NB4 (cell line): Measurements from ENCODE around the gene CD300E.

Experiments
- DNase-seq: peaks from one replicate; pipeline ENCODE4 v3.0.0; 2010; ENCODE audit warnings: low read depth
- H3K4me3 ChIP-seq: one replicate; pipeline ENCODE4 v1.5.1; 2011; ENCODE audit warnings: mild to moderate bottlenecking, low read depth, low read length, moderate library complexity
- MAX ChIP-seq: IDR thresholded peaks from 2 replicates; pipeline ENCODE4 v1.6.1; 2011; ENCODE audit warnings: low read depth, low read length
- MYC ChIP-seq: IDR thresholded peaks from 2 replicates; pipeline ENCODE4 v1.6.1; 2011; ENCODE audit warnings: low read depth, low read length
- POLR2A ChIP-seq: IDR thresholded peaks from 2 replicates; pipeline ENCODE4 v1.6.1; 2011; ENCODE audit warnings: mild to moderate bottlenecking; ENCODE audit not compliant: insufficient read length; ENCODE audit errors: extremely low read depth
- TF ChIP-seq, protein P1 (sequence below): IDR thresholded peaks from one replicate; pipeline ENCODE4 v1.5.1; 2012; ENCODE audit warnings: low read depth, low read length

CD300E gene

GRCh38 chr17:74603037-74603635 lies 20.4 kb downstream of the CD300E start:
- TF ChIP-seq MYC (no peak), MAX (no peak), POLR2A (no peak)
- TF ChIP-seq, protein P1, sequence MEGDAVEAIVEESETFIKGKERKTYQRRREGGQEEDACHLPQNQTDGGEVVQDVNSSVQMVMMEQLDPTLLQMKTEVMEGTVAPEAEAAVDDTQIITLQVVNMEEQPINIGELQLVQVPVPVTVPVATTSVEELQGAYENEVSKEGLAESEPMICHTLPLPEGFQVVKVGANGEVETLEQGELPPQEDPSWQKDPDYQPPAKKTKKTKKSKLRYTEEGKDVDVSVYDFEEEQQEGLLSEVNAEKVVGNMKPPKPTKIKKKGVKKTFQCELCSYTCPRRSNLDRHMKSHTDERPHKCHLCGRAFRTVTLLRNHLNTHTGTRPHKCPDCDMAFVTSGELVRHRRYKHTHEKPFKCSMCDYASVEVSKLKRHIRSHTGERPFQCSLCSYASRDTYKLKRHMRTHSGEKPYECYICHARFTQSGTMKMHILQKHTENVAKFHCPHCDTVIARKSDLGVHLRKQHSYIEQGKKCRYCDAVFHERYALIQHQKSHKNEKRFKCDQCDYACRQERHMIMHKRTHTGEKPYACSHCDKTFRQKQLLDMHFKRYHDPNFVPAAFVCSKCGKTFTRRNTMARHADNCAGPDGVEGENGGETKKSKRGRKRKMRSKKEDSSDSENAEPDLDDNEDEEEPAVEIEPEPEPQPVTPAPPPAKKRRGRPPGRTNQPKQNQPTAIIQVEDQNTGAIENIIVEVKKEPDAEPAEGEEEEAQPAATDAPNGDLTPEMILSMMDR, result no peak
- DNase-seq, result peak; percentile 55
- H3K4me3 ChIP-seq, result no peak overlapping the region

GRCh38 chr17:74601944-74602572 lies 21.5 kb downstream of the CD300E start:
- no peak overlapping the region for H3K4me3 ChIP-seq
- peak; percentile 70 for DNase-seq
- no peak for TF ChIP-seq MAX
- TF ChIP-seq MYC, result no peak
- no peak for TF ChIP-seq POLR2A
- TF ChIP-seq, protein P1, result peak; percentile 76

DNA sequence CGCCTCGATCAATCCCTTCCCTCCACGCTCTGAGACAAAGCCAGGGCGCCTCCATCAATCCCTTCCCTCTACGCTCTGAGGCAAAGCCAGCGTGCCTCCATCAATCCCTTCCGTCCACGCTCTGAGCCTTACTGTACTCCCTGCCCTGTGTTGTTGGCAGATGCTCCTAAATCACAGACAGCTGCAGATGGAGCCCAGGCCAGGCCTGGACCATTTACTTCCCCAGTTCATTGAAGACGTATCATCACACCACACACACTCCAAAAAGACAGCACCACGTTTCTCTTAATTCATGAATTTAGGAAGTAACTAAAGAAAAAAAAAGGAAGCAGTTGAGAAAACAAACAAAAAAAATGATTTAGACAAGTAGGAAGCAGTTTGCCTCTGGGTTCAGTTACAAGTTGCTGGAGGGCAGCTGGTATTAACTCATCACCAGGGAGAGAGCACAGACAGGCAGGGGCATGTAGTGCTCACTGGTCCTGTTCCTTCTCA lies 24.0 kb downstream of the CD300E start:
- no peak for TF ChIP-seq MAX
- TF ChIP-seq POLR2A, result no peak
- TF ChIP-seq MYC, result no peak
- TF ChIP-seq, protein P1, result no peak
- DNase-seq, result peak; percentile 42
- no peak overlapping the region for H3K4me3 ChIP-seq

DNA sequence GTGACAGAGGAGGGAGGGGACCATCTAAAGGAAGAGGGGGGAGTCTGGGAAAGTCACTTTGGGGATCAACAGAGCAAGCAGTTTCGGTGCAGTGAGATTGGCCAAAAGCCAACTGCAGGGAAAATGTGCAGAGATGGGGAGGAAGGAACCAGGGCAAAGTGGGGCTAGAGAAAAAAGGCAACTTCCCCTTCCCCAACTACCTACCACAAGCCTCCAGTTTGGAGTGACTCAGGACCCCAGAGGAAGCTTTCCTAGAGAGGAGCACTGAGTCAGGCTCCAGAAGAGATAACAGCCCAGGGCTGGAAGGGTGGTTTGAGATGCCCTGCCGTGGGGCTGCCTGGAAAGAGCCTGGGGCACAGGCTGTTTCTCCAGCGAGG lies 24.5 kb downstream of the CD300E start:
- DNase-seq, result peak; percentile 67
- TF ChIP-seq MAX (no peak), MYC (no peak), POLR2A (no peak)
- TF ChIP-seq, protein P1, result no peak
- no peak overlapping the region for H3K4me3 ChIP-seq

- DNase-seq, result no peak
- TF ChIP-seq MAX, result no peak
- TF ChIP-seq, protein P1, result no peak
- no peak for TF ChIP-seq POLR2A
- no peak for TF ChIP-seq MYC
- no peak overlapping the region for H3K4me3 ChIP-seq
Observed at GRCh38 chr17:74598346-74599022, 25.1 kb downstream of the CD300E start.
